ACHN (cell line): Measurements from ENCODE around the gene PHPT1.
A peak's percentile ranks its signal among the peaks of the same experiment; 100 is the strongest.
"Not testable (repeated sequence)": the region's sequence is repeated elsewhere in the genome, so short reads cannot be mapped to it uniquely, and the experiment has no call there.

Experiments used
- DNase-seq: peaks from one replicate; pipeline ENCODE4 v3.0.0-alpha.2; 2015
- in situ Hi-C: cut with HindIII; loops from 2 replicates; pipeline ENCODE4 v1.10.0; 2017; ENCODE audit warnings: low sequenced_read_pairs, low pct_ligation_motif_present, low pct_unique_long_range_greater_than_20kb

PHPT1 gene

GRCh38 chr9:136833381-136834048 is 15.7 kb upstream of the PHPT1 start:
- in situ Hi-C loops, DNase-seq: not testable (repeated sequence)

- no peak for DNase-seq
- in situ Hi-C loops, result no loop called here
Observed at GRCh38 chr9:136835162-136835931, 13.9 kb upstream of the PHPT1 start.

- in situ Hi-C loops, result no loop called here
- no peak for DNase-seq
Observed at GRCh38 chr9:136835932-136836904, 13.0 kb upstream of the PHPT1 start.

GRCh38 chr9:136837146-136837855 is 11.9 kb upstream of the PHPT1 start:
- no peak for DNase-seq
- in situ Hi-C loops, result no loop called here

- in situ Hi-C loops, DNase-seq: not testable (repeated sequence)
Observed at GRCh38 chr9:136837856-136838277, 11.3 kb upstream of the PHPT1 start.

GRCh38 chr9:136838314-136839228 is 10.6 kb upstream of the PHPT1 start:
- in situ Hi-C loops, result no loop called here
- no peak for DNase-seq

GRCh38 chr9:136839229-136840139 is 9.7 kb upstream of the PHPT1 start:
- in situ Hi-C loops, result no loop called here
- no peak for DNase-seq

GRCh38 chr9:136840140-136840876 is 8.9 kb upstream of the PHPT1 start:
- DNase-seq, result no peak
- in situ Hi-C loops, result no loop called here

GRCh38 chr9:136840877-136841645 is 8.1 kb upstream of the PHPT1 start:
- in situ Hi-C loops, result no loop called here
- peak; percentile 43 for DNase-seq

- DNase-seq, in situ Hi-C loops: not testable (repeated sequence)
Observed at GRCh38 chr9:136841646-136842379, 7.4 kb upstream of the PHPT1 start.

- in situ Hi-C loops, result not testable (repeated sequence)
- peak; percentile 70 for DNase-seq
Observed at GRCh38 chr9:136842380-136842948, 6.7 kb upstream of the PHPT1 start, which contains the start of gene AJM1. Gene AJM1 (plus strand): TSS chr9:136842478. CDS start chr9:136844415, 1,937 bp downstream.

- DNase-seq, in situ Hi-C loops: not testable (repeated sequence)
Observed at GRCh38 chr9:136843159-136843800, 5.9 kb upstream of the PHPT1 start.

- in situ Hi-C loops, result not testable (repeated sequence)
- peak; percentile 25 for DNase-seq
Observed at GRCh38 chr9:136843801-136844740, 5.1 kb upstream of the PHPT1 start.
